ENCODE measurements around the gene ARL14EP. TPM values are rescaled to one million over a fixed set of nuclear protein-coding genes. Genes with fewer than 3 reads are reported as not detected.

ARL14EP gene
- total RNA-seq, 1 donor: 27.4 TPM

DNA sequence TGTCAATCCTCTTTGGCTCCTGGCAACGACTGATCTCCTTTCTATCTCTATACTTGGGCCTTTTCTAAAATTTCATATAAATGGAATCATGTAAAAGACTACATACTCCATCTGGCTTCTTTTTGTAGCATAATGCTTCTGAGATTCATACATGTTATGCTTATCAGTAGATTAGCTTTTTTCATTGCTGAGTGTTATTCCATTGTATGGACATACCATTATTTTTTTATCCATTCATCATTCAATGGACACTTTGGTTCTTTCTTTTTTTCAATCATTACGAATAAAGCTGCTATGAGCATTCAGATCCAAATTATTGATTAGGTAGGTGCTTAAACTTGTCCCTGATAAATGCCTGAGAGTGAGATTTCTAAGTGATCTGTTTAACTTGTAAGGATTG, 11.7 kb upstream of the ARL14EP start:
- TF ChIP-seq, protein P1, sequence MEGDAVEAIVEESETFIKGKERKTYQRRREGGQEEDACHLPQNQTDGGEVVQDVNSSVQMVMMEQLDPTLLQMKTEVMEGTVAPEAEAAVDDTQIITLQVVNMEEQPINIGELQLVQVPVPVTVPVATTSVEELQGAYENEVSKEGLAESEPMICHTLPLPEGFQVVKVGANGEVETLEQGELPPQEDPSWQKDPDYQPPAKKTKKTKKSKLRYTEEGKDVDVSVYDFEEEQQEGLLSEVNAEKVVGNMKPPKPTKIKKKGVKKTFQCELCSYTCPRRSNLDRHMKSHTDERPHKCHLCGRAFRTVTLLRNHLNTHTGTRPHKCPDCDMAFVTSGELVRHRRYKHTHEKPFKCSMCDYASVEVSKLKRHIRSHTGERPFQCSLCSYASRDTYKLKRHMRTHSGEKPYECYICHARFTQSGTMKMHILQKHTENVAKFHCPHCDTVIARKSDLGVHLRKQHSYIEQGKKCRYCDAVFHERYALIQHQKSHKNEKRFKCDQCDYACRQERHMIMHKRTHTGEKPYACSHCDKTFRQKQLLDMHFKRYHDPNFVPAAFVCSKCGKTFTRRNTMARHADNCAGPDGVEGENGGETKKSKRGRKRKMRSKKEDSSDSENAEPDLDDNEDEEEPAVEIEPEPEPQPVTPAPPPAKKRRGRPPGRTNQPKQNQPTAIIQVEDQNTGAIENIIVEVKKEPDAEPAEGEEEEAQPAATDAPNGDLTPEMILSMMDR (IDR thresholded peaks at IDR 0.05; ENCODE audit: insufficient read depth, low read length): no peak
- H3K4me3 ChIP-seq (ENCODE audit: low read depth, low read length): no peak overlapping the region
- no peak for DNase-seq (ENCODE audit: low read depth)

DNA sequence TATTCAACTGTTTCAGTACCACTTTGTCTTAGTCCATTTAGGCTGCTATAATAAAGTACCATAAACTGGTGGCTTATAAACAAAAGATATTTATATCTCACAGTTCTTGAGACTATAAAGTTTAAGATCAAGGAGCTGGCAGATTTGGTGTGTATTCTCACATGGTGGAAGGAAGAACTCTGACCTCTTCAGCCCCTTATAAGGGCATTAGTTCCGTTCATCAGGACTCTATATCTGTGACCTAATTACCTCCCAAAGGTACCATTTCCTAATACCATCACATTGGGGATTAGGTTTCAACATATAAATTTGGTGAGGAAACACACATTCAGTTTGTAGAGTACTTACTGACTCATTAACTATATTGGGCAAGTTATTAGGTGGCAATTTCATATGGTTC, 10.7 kb upstream of the ARL14EP start:
- TF ChIP-seq, protein P1 (IDR thresholded peaks at IDR 0.05; ENCODE audit: insufficient read depth, low read length): no peak
- no peak for DNase-seq (ENCODE audit: low read depth)
- H3K4me3 ChIP-seq (ENCODE audit: low read depth, low read length): no peak overlapping the region

DNA sequence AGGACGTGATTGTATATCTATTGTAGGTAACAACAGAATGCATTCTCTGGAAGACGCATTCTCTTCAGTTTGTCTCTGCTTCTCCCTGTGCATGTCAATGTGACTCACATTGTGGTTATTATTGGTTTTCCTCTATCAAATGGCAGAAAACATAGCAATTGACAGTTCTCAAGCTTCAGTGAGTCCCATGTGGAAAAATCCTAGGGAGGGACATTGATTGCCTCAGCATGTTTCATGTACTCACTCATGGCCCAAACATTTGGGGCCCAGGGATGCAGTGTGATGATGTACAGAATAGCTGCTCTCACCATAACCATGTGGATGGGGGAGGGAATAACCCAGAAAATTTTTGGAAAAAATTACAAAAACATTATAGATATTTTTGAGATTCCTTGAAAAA, 9.3 kb upstream of the ARL14EP start:
- no peak for DNase-seq (ENCODE audit: low read depth)
- no peak overlapping the region for H3K4me3 ChIP-seq (ENCODE audit: low read depth, low read length)
- TF ChIP-seq, protein P1 (IDR thresholded peaks at IDR 0.05; ENCODE audit: insufficient read depth, low read length): no peak

DNA sequence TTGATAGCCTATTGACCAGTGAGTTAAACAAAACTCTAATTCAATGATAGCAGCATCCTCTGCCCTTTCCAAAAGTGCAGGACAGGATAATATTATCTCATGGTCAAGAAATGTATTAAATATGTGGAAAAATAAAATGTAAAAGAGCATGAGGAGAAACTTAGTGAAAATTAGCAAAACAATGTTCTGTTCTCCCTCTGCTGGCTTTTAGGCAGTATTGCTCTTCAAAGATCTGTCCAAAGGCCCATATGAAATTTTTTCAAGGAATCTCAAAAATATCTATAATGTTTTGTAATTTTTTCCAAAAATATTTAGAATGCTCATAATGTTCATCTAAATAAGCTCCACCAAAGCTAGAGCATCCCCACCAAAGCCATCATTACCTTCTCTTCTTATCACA, 8.3 kb upstream of the ARL14EP start:
- TF ChIP-seq, protein P1 (IDR thresholded peaks at IDR 0.05; ENCODE audit: insufficient read depth, low read length): peak; percentile 61
- no peak overlapping the region for H3K4me3 ChIP-seq (ENCODE audit: low read depth, low read length)
- DNase-seq (ENCODE audit: low read depth): peak; percentile 35

DNA sequence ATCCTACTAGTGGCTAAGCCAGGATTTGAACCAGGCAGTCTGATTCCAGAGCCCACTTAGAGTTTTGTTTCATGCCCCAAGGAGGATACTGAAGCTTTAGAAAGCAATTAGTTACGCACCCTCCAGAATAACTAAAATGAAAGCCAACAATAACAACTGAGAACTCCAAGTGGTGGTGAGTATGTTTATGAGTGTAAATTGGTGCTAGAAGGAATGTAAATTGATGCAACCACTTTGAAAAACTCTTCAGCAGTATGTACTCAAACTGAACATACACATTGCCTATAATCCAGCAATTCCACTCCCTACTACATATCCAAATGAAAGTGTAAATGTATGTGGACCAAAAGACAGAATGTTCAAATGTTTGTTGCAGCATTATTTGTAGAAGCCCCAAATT, 6.7 kb upstream of the ARL14EP start:
- no peak for DNase-seq (ENCODE audit: low read depth)
- TF ChIP-seq, protein P1 (IDR thresholded peaks at IDR 0.05; ENCODE audit: insufficient read depth, low read length): no peak

DNA sequence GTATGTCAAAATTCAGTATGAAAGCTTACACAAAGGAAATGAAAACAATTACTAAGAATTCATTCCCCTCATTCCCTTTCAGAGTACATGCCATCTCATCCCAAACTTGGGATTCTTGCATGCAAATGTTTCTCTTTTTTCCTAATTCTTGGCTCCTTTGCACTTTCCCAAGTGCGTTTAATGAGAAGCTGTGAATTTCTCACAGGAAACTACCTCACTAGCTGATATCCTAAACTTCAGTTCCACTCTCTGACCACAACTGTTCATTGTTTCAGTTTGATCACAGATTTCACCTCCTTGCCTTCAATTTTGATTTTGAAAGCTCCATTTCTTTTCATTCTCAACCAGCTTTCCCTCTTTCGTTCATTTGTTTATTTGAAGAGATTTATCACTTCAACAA, 5.9 kb upstream of the ARL14EP start:
- no peak for DNase-seq (ENCODE audit: low read depth)
- TF ChIP-seq, protein P1 (IDR thresholded peaks at IDR 0.05; ENCODE audit: insufficient read depth, low read length): no peak

More for the DNA sequence above, 6.7 kb upstream of the ARL14EP start:
- no peak overlapping the region for H3K4me3 ChIP-seq (ENCODE audit: low read depth, low read length)

DNA sequence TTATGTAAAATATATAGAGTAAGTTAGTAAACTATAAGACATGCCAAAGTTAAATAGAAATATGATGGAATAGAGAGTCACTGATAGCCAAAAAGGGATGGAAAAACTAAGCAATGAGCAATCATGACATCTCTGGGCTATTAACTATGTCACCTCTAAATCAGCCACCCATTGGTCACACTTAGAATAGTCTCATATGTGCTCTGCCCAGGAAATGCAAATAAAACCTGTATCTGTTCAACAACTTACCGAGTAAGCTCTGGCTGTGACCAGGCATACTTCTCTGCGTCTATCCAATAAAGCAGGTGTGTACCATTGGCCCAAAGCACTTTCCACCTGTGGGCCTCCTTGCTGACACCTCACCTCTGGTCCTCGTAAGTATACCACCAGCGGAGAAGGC, 1.6 kb upstream of the ARL14EP start:
- TF ChIP-seq, protein P1 (IDR thresholded peaks at IDR 0.05; ENCODE audit: insufficient read depth, low read length): no peak
- no peak for DNase-seq (ENCODE audit: low read depth)
- no peak overlapping the region for H3K4me3 ChIP-seq (ENCODE audit: low read depth, low read length)

More for the DNA sequence above, 5.9 kb upstream of the ARL14EP start:
- H3K4me3 ChIP-seq (ENCODE audit: low read depth, low read length): no peak overlapping the region
